Coronary artery (tissue), 2 donors: Measurements from ENCODE around the gene DHDDS.

ENCODE experiments used
- DNase-seq: peaks from one replicate; pipeline ENCODE4 v3.0.0-alpha.2; 2017; ENCODE audit warnings: low spot score
- H3K27ac ChIP-seq, 2 donors: fragments of 200-600 bp; sonication (generic); one replicate each; pipeline ENCODE4 v1.5.1; 2016 to 2019
- H3K4me3 ChIP-seq: fragments of 200-600 bp; sonication (generic); 2 replicates; pipeline ENCODE4 v1.5.1; 2016; ENCODE audit warnings: mild to moderate bottlenecking, moderate library complexity
- TF ChIP-seq, protein P1 (sequence below): fragments of 200-600 bp; sonication (generic); IDR thresholded peaks from one replicate; pipeline ENCODE4 v1.5.1; 2019; ENCODE audit warnings: antibody characterized with exemption

The DHDDS gene

DNA sequence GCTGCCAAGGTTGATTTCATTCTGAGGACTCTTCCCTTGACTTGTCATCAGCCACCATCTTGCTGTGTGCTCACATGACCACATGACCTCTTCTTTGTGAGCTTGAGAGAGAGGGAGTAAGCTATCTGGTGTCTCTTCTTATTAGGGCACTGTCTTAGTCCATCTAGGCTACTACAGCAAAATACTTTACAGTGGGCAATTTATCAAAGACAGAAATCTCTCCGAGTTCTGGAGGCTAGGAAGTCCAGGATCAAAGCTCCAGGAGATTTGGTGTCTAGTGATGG lies 85.6 kb downstream of the DHDDS start:
- DNase-seq, result no peak
- no peak overlapping the region for H3K4me3 ChIP-seq
- TF ChIP-seq, protein P1, sequence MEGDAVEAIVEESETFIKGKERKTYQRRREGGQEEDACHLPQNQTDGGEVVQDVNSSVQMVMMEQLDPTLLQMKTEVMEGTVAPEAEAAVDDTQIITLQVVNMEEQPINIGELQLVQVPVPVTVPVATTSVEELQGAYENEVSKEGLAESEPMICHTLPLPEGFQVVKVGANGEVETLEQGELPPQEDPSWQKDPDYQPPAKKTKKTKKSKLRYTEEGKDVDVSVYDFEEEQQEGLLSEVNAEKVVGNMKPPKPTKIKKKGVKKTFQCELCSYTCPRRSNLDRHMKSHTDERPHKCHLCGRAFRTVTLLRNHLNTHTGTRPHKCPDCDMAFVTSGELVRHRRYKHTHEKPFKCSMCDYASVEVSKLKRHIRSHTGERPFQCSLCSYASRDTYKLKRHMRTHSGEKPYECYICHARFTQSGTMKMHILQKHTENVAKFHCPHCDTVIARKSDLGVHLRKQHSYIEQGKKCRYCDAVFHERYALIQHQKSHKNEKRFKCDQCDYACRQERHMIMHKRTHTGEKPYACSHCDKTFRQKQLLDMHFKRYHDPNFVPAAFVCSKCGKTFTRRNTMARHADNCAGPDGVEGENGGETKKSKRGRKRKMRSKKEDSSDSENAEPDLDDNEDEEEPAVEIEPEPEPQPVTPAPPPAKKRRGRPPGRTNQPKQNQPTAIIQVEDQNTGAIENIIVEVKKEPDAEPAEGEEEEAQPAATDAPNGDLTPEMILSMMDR, result no peak
- H3K27ac ChIP-seq, result no peak overlapping the region

- Histone ChIP-seq H3K27ac (no peak overlapping the region), H3K4me3 (no peak overlapping the region)
- DNase-seq, result no peak
- TF ChIP-seq, protein P1, result no peak
Measured at GRCh38 chr1:26518355-26518754, 86.2 kb downstream of the DHDDS start.

DNA sequence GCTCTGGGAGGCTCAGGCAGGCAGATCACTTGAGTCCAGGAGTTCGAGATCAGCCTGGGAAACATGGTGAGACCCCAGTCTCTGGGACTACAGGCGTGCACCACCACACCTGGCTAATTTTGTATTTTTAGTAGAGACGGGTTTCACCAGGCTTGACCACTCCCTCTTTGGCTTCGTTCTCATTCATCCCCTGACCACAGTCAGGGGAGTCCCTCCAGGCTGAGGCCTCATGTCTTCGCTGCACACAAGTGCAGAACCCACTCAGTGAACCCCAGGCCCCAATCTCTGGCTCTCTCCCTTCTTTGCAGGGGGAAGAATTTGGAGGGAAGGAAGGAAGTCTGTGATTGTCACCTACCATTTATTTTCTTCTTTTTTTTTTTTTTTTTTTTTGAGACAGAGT lies 88.2 kb downstream of the DHDDS start:
- H3K27ac ChIP-seq, result no peak overlapping the region
- DNase-seq, result no peak
- TF ChIP-seq, protein P1, result no peak
- H3K4me3 ChIP-seq, result no peak overlapping the region
